HEK293 (cell line): ENCODE results near the gene CLN5.

Experiments
- CTCF ChIA-PET: fragments of 350-600 bp; formaldehyde crosslinking; extraction: SDS; loops from one replicate; lab custom pipeline; 2021; ENCODE audit warnings: antibody characterized with exemption; lab: Yijun Ruan, JAX
- POLR2A ChIA-PET: fragments of 300-600 bp; formaldehyde crosslinking; extraction: SDS; loops from one replicate; lab custom pipeline; 2020; ENCODE audit warnings: antibody characterized with exemption, inconsistent platforms; lab: Yijun Ruan, JAX
- H3K27ac ChIP-seq: fragments of 200-500 bp; sonication (Bioruptor generic); 2 replicates; pipeline ENCODE4 v1.5.1; 2014; ENCODE audit warnings: low read depth, low read length, control low read depth, inconsistent platforms; ENCODE audit errors: extremely low read depth
- H3K36me3 ChIP-seq, 2 experiments: fragments of 200-500 bp in 1 of 2; sonication (Bioruptor generic) in 1 of 2; 1 replicate in 1 of 2; 2 replicates in 1 of 2; pipeline ENCODE4 v1.5.1; 2014 to 2017; ENCODE audit warnings: inconsistent platforms in 2 of 2, low read length in 2 of 2; ENCODE audit not compliant: control insufficient read depth in 2 of 2, insufficient read depth in 1 of 2
- H3K4me1 ChIP-seq: fragments of 200-500 bp; sonication (Bioruptor generic); 2 replicates; pipeline ENCODE4 v1.5.1; 2014; ENCODE audit warnings: mild to moderate bottlenecking, low read length, inconsistent platforms; ENCODE audit not compliant: control insufficient read depth, insufficient read depth
- H3K4me3 ChIP-seq: 2 replicates; pipeline ENCODE4 v1.5.1; 2011; ENCODE audit warnings: low read depth, mild to moderate bottlenecking, control low read depth, low read length, moderate library complexity
- H3K9me3 ChIP-seq: fragments of 200-500 bp; sonication (Bioruptor generic); 2 replicates; pipeline ENCODE4 v1.5.1; 2014; ENCODE audit warnings: low read depth, low read length, inconsistent platforms; ENCODE audit not compliant: control insufficient read depth, insufficient read depth
- HOXA7 ChIP-seq: sonication (generic); formaldehyde crosslinking; IDR thresholded peaks from 2 replicates; pipeline ENCODE4 v1.8.1; 2022; ENCODE audit warnings: missing genetic modification reagents, borderline replicate concordance
- HOXD13 ChIP-seq: sonication (generic); formaldehyde crosslinking; IDR thresholded peaks from 2 replicates; pipeline ENCODE4 v1.8.0; 2022; ENCODE audit warnings: missing genetic modification reagents, borderline replicate concordance
- REST ChIP-seq: fragments of 450-650 bp; formaldehyde crosslinking; IDR thresholded peaks from 2 replicates; pipeline ENCODE4 v1.5.1; 2016; ENCODE audit warnings: missing biosample characterization, missing genetic modification characterization
- SCRT1 ChIP-seq: fragments of 450-650 bp; formaldehyde crosslinking; IDR thresholded peaks from 2 replicates; pipeline ENCODE4 v1.5.1; 2016; ENCODE audit warnings: missing biosample characterization, missing genetic modification characterization, borderline replicate concordance
- ZBTB17 ChIP-seq: fragments of 450-650 bp; formaldehyde crosslinking; IDR thresholded peaks from 2 replicates; pipeline ENCODE4 v1.5.1; 2016; ENCODE audit warnings: missing biosample characterization, missing genetic modification characterization
- ZBTB49 ChIP-seq: fragments of 450-650 bp; formaldehyde crosslinking; IDR thresholded peaks from 2 replicates; pipeline ENCODE4 v1.5.1; 2016; ENCODE audit warnings: missing biosample characterization, missing genetic modification characterization, low read depth
- ZNF19 ChIP-seq: fragments of 450-650 bp; formaldehyde crosslinking; IDR thresholded peaks from 2 replicates; pipeline ENCODE4; 2016; ENCODE audit warnings: missing biosample characterization, missing genetic modification characterization, low read depth
- ZNF292 ChIP-seq: fragments of 450-650 bp; formaldehyde crosslinking; IDR thresholded peaks from 2 replicates; pipeline ENCODE4 v1.5.1; 2016; ENCODE audit warnings: low read depth, missing biosample characterization, missing genetic modification characterization, borderline replicate concordance
- ZNF561 ChIP-seq: fragments of 450-650 bp; IDR thresholded peaks from 2 replicates; pipeline ENCODE4 v1.5.1; 2018; ENCODE audit warnings: missing biosample characterization, missing genetic modification characterization, borderline replicate concordance
- ZNF629 ChIP-seq: fragments of 450-650 bp; formaldehyde crosslinking; IDR thresholded peaks from 2 replicates; pipeline ENCODE4 v1.5.1; 2017; ENCODE audit warnings: missing biosample characterization, missing genetic modification characterization
- ZNF645 ChIP-seq: fragments of 450-650 bp; formaldehyde crosslinking; IDR thresholded peaks from 2 replicates; pipeline ENCODE4; 2016; ENCODE audit warnings: missing biosample characterization, missing genetic modification characterization
- ZNF701 ChIP-seq: fragments of 450-650 bp; formaldehyde crosslinking; IDR thresholded peaks from 2 replicates; pipeline ENCODE4 v1.5.1; 2016; ENCODE audit warnings: missing biosample characterization, missing genetic modification characterization
- ZNF791 ChIP-seq: fragments of 450-650 bp; formaldehyde crosslinking; IDR thresholded peaks from 2 replicates; pipeline ENCODE4 v1.5.1; 2016; ENCODE audit warnings: missing biosample characterization, missing genetic modification characterization
- ZSCAN23 ChIP-seq: fragments of 450-650 bp; formaldehyde crosslinking; IDR thresholded peaks from 2 replicates; pipeline ENCODE4 v1.5.1; 2016; ENCODE audit warnings: missing biosample characterization, missing genetic modification characterization
- TF ChIP-seq, protein P1 (sequence below): fragments of 450-650 bp; formaldehyde crosslinking; IDR thresholded peaks from 2 replicates; pipeline ENCODE4 v1.5.1; 2016; ENCODE audit warnings: missing biosample characterization, missing genetic modification characterization

CLN5 gene

DNA sequence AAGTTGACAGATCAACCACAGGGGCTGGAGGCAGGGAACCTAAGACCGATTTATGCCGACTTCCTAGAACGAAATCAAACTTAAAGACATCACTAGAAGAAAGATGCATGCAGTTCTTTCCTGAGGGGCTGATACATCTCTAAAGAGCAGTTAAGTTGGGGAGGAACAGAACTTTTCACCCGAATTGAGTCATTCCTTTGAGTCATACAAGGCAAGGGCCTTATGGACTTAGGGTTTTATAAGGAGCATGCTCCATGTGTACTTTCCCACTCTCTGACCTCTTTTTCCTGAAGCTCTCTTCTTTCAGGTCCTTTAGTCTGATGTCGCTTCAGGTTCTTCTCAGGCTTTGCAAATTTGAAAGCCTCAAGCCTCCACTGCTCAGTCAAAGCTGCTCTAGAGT, 43.0 kb downstream of the CLN5 start:
- Histone ChIP-seq H3K4me1 (no peaks in the 10 kb centered on the region), H3K4me3 (no peak overlapping the region), H3K36me3 (no peaks in the 10 kb centered on the region), H3K9me3 (no peaks in the 10 kb centered on the region), H3K27ac (no peak overlapping the region)
- POLR2A ChIA-PET: no interaction called here
- TF ChIP-seq ZSCAN23 (tag by site-specific recombination): no peak
- no peak for TF ChIP-seq ZNF629 (tag by site-specific recombination)
- TF ChIP-seq, protein P1, sequence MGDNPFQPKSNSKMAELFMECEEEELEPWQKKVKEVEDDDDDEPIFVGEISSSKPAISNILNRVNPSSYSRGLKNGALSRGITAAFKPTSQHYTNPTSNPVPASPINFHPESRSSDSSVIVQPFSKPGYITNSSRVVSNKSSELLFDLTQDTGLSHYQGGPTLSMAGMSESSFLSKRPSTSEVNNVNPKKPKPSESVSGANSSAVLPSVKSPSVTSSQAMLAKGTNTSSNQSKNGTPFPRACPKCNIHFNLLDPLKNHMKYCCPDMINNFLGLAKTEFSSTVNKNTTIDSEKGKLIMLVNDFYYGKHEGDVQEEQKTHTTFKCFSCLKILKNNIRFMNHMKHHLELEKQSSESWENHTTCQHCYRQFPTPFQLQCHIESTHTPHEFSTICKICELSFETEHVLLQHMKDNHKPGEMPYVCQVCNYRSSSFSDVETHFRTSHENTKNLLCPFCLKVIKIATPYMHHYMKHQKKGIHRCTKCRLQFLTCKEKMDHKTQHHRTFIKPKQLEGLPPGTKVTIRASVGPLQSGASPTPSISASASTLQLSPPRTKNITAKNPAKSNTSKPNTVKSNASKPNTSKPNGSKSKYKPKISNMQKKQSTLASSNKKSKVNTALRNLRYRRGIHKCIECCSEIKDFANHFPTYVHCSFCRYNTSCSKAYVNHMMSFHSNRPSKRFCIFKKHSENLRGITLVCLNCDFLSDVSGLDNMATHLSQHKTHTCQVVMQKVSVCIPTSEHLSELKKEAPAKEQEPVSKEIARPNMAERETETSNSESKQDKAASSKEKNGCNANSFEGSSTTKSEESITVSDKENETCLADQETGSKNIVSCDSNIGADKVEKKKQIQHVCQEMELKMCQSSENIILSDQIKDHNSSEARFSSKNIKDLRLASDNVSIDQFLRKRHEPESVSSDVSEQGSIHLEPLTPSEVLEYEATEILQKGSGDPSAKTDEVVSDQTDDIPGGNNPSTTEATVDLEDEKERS (tag by site-specific recombination): no peak
- TF ChIP-seq ZNF292 (tag by site-specific recombination): no peak
- TF ChIP-seq ZNF701 (tag by site-specific recombination): no peak
- CTCF ChIA-PET: interaction anchor here (0.6 kb wide), 1 partner anchor 15 kb away, joined by 4 read pairs; no protein-coding TSS in a partner anchor

DNA sequence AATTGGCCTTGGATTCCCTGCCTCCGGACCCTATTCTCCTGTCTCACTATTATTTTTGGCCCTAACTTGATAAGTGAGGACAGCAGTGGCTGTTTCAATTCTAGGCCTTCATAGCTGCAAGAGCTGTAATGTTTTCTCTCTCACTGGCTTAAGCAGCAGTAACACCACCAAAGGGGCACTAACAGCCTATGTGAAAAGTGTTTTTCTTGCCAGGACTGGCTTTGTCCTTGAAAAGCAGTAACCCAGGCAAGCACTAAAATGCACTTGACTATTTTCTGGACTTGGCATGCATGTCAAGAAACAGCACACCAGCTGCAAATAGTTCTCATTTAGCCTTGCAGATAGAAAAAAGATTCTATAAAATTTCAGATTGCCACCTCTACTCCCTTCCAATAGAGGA, 44.4 kb downstream of the CLN5 start:
- ChIA-PET CTCF (no interaction called here), POLR2A (no interaction called here)
- no peak overlapping the region for H3K27ac ChIP-seq
- H3K9me3 ChIP-seq: no peaks in the 10 kb centered on the region
- TF ChIP-seq ZNF791 (tag by site-specific recombination) (no peak), ZNF645 (tag by site-specific recombination) (no peak), ZNF561 (tag by site-specific recombination) (no peak), ZNF19 (tag by site-specific recombination) (no peak), ZBTB17 (tag by site-specific recombination) (no peak), ZNF701 (tag by site-specific recombination) (no peak), HOXD13 (CRISPR knock-in tag) (no peak), ZNF629 (tag by site-specific recombination) (no peak), HOXA7 (CRISPR knock-in tag) (no peak), ZBTB49 (tag by site-specific recombination) (no peak), SCRT1 (tag by site-specific recombination) (no peak), REST (tag by site-specific recombination) (no peak)
- TF ChIP-seq, protein P1 (tag by site-specific recombination): no peak
- no peak overlapping the region for H3K4me3 ChIP-seq
- no peaks in the 10 kb centered on the region for H3K4me1 ChIP-seq
- no peaks in the 10 kb centered on the region for H3K36me3 ChIP-seq
